Activated CD4-positive, CD25-positive, alpha-beta regulatory T cell treated with anti-CD3 and anti-CD28 coated beads, Interleukin-2, amount 50 U/mL, for 16 hours (primary cell): ENCODE results near the gene CHDH.

ENCODE experiments used
- DNase-seq: peaks from one replicate; pipeline ENCODE4 v3.0.0-alpha.2; 2020; ENCODE audit warnings: low read depth, low spot score

The CHDH gene

DNA sequence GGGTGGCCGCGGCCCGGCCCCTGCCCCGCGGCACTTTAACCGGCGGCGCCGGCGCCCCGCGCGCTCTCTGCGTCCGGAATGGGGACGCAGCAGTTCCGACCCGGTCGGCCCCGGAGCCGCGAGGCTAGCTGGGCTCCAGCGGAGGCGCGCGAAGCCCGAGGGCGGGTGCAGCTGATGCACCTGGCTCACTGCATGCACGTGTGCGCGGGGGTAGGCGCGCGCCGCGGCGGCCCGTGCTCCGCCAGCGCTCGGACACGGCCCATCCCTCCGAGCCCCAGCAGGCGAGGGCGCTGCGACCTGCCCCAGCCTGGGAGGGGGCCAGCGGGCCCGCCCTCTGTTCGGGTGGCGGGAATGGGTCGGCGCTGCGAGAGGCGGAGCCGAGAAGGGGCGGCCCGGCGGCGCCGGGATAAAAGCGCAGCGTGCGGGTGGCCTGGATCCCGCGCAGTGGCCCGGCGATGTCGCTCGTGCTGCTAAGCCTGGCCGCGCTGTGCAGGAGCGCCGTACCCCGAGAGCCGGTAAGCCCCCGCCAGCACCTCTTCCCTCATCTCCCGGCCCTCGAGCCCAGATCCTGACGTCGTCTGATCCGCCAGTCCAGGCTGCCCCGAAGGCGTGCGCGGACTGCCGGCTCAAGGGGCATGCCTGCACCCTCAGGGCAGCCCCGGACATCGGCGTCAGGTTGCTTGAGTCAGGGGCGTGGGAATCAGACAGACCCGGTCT lies at the start of gene CHDH, which contains the start of gene IL17RB:
Gene CHDH, minus strand, starts transcription at position 286 of the 717 bp plus-strand sequence. CDS start 22,411 bp downstream, outside the sequence.
Gene IL17RB, plus strand, starts transcription at position 435 of the 717 bp plus-strand sequence. Its CDS starts 21 bp downstream, at position 456.
- no peak for DNase-seq

DNA sequence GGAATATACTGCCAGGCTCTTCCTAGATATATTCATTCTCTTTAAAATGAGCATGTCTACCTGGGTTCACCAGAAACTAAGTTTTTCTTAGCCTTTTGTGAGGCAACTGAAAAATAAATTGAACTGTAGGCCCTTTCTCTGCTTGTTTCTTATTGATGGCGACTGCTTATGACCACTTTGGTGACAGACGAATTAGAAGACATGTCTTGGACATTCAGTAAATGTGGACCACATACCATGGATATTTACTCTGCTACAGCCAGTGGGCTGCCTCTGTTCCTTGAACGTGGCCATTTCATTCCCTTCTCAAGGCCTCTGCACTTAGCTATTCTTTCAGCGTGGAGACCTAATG lies 46.0 kb upstream of the CHDH start:
- DNase-seq, result no peak

DNA sequence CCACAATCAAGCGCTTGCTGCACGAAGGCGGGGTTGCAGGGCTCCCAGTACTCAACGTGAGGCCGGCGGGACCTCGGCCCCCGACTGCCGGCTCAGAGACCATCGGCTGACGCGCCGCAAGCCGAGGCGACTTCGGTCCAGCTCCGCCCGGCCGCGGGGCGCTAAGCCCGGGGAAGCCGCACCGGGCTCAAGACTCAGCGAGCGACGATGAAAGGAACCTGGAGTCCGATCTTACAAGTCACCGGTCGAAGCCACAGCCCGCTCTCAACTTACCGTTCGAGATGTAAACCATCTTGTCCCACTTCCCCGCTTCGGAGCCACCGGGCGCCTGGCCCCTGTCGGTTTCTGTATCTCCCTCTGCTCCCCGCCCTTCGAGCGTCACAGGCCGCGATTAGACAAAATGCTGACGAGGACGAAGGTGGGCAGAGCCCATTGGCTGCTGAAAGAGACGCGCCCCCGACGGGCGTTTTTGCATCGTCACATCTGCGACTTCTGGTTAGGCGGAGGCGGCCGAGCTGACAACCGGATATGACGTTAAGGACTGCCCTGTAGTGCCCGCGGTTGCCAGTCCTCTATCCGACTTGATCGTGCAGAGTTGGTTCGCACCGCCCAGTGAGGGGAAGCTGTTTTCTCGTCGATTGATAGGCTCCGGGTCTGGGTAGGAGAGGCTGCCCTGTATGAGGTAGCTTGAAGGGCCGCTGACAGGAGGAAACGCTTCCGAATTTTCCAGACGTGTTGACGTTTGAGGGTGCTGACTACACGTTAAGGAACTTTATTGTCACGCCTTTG lies 45.5 kb upstream of the CHDH start, which contains the start of gene SELENOK:
Gene SELENOK, minus strand, starts transcription at position 363 of the 789 bp plus-strand sequence.
- DNase-seq, result peak; percentile 96

DNA sequence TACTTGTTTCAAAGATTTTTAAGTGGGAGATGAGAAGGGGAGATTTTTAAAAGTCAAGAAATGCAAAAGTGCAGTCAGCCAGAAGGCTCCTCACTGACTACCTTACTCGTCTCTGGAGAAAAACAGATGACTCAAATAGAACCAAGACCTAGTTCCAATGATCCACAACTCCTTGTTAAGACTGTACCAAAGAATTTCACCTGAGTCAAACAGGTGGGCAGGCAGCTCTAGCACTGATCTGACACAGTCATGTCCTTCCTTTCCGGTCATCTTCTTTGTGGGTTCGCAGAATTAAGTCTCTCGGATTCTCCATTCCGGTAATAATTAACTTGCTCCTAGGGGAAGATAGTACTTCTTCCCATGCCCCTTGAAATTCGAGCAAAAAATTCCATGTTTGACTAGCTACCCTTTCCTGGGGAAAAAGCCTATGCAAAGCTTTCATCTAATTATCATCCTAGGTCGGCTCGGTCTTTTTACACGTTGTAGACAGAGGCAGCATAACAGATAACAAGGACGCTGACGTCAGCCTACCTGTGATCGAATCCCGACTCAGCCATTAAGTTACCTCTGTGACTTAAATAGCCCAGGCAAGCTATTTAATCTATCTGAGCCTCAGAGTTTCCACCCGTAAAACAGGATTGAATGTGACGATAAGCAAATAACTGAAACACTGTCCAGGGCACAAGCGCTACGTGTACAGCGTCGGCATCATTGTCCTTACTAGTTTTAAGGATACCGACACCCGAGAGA lies 44.7 kb upstream of the CHDH start:
- DNase-seq, result peak; percentile 21

GRCh38 chr3:53888232-53888631 lies 42.0 kb upstream of the CHDH start:
- DNase-seq, result no peak

DNA sequence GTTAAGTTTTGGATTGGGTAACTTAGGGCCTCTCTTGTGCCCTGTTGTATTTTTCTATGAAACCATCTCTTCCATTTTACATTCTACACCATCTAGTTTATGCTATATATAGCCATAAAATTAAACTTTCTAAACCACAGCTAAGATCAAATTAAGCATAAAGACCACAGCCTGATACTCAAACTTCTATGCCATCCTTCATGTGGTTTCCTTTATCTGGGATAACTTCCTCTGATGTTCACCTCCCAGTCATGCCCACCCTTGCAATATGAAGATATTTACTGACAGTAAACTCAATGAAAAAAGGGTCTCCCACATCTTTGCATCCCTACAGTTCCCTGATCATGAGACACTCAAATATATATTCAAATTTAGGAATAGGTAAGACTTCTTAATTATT lies 41.2 kb upstream of the CHDH start:
- DNase-seq, result no peak

- DNase-seq, result no peak
These were observed 39.0 kb upstream of the CHDH start for GRCh38 chr3:53885239-53885638.

GRCh38 chr3:53884623-53885022 lies 38.4 kb upstream of the CHDH start:
- no peak for DNase-seq

GRCh38 chr3:53883008-53883407 lies 36.8 kb upstream of the CHDH start:
- no peak for DNase-seq

GRCh38 chr3:53881691-53882593 lies 35.7 kb upstream of the CHDH start, which contains the start of gene ACTR8:
Gene ACTR8, minus strand, starts transcription at chr3:53882152. Its CDS starts 51 bp downstream, at chr3:53882101.
- DNase-seq, result peak; percentile 68

DNA sequence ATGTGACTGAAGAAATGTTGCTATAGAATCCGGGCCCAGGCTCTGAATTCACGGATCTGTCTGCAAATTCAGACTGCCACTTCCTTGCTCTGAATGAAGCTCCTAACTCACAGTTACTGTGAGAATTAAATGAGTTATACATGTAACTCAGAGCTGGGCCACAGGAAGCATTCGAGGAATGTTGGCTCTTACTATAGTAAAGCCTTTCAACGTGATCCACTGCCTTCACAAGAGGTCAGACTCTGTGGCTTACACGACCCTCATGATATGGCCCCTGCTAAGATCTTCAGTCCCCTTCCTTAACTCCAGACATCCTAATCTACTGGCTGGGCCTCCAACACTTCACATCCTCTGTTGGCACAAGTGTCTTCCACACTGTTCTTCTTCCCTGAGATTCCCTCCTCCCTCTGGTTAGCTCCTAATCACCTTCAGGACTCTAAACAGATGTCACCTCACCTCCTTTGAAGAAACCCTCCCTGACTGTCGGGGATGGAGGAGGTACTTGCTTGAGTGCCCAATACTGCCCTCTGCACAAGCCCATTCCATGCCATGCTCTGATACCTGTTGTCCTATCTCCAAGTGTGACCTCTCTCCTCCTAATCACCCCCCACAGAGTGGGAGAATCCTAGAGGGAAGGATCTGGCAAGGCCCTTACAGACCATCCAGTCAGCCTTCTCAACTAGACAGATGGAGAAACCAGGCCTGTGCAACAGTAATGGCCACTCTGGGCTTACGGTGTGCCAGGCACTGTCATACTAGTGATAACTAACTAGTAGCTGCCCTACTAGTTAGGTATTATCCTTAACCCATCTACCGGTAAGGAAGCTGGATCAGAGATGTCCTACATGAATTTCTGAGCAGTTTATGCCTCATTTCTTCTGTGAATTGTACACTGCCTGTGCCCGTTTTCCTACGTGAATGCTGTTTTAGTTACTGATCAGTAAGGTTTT lies 34.5 kb upstream of the CHDH start:
- DNase-seq, result no peak

- no peak for DNase-seq
These were observed 19.7 kb upstream of the CHDH start for GRCh38 chr3:53865732-53866499.

DNA sequence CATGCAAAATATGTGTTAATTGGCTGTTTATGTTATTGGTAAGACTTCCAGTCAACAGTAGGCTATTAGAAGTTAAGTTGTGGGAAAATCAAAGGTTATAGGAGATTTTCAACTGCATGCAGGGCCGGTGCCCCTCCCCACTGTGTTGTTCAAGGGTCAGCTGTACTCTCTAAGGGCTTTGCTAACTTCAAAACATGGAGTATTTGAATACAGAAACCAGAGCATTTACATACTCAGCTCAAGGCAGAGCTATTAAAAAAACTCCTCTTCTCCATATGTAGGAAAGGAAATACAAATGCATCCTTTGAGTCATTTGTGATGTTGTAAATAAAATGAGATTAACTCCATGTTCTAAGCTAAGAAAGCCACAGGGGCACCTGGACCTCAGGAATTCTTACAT lies 16.9 kb upstream of the CHDH start:
- DNase-seq, result no peak

- DNase-seq, result no peak
These were observed 16.0 kb upstream of the CHDH start for GRCh38 chr3:53862241-53862640.

GRCh38 chr3:53860196-53860595 lies 14.0 kb upstream of the CHDH start:
- no peak for DNase-seq

GRCh38 chr3:53859178-53859577 lies 13.0 kb upstream of the CHDH start:
- no peak for DNase-seq

- no peak for DNase-seq
These were observed 12.0 kb upstream of the CHDH start for GRCh38 chr3:53858096-53858741.

DNA sequence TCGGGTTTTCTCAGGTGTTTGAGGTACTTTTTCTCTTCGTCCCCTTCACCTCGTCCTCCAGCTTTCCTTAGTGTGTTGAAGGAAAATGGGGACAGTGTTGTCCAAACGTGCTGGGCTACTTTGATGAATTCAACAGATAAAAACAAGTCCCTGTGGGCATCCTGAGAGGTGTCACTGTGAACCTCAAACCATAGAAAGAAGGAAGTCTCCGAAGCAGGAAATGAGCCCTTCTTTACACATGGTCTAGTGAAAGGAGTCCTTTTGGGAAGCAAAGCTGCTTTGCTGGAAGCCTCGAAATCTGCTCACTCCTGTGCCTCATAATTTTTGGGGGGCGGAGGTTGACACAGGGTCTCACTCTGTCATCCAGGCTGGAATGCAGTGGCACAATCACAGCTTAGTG lies 10.7 kb upstream of the CHDH start:
- no peak for DNase-seq

GRCh38 chr3:53850895-53851294 lies 4.7 kb upstream of the CHDH start:
- no peak for DNase-seq
